Measurements from ENCODE around the gene CNNM4. TPM values are rescaled to one million over a fixed set of nuclear protein-coding genes. Genes with fewer than 3 reads are reported as not detected.
A peak's percentile ranks its signal among the peaks of the same experiment; 100 is the strongest.

Gene CNNM4
- total RNA-seq, 1 donor: 5.1 TPM

GRCh38 chr2:96839875-96840850 is 79.5 kb downstream of the CNNM4 start:
- no peaks in the 10 kb centered on the region for H3K4me1 ChIP-seq (ENCODE audit: insufficient read depth, low read length)
- no peaks in the 10 kb centered on the region for H4K20me1 ChIP-seq (ENCODE audit: insufficient read depth, low read length)
- H3K27ac ChIP-seq (ENCODE audit: low read depth, low read length): no peak overlapping the region
- no peak overlapping the region for H2AFZ ChIP-seq (ENCODE audit: low read length)
- no peak for TF ChIP-seq CTCF (IDR thresholded peaks at IDR 0.05; ENCODE audit: extremely low read depth, low read depth, low read length)
- DNase-seq (ENCODE audit: insufficient read length, low spot score, missing footprints): peak; percentile 57
- H3K36me3 ChIP-seq (ENCODE audit: insufficient read depth, low read length): no peaks in the 10 kb centered on the region
- H3K9me3 ChIP-seq (ENCODE audit: low read depth, low read length): no peaks in the 10 kb centered on the region
- no peaks in the 10 kb centered on the region for H3K27me3 ChIP-seq (ENCODE audit: insufficient read depth, low read length)
- H3K4me3 ChIP-seq (ENCODE audit: insufficient read depth, low read length): no peak overlapping the region
- no peaks in the 10 kb centered on the region for H3K79me2 ChIP-seq (ENCODE audit: insufficient read depth, low read length)
- H3K4me2 ChIP-seq (ENCODE audit: insufficient read depth, low read length): no peak overlapping the region

GRCh38 chr2:96841701-96842495 is 81.2 kb downstream of the CNNM4 start:
- no peaks in the 10 kb centered on the region for H4K20me1 ChIP-seq (ENCODE audit: insufficient read depth, low read length)
- H3K36me3 ChIP-seq (ENCODE audit: insufficient read depth, low read length): peaks cover 3% of the 10 kb centered on the region
- no peaks in the 10 kb centered on the region for H3K4me1 ChIP-seq (ENCODE audit: insufficient read depth, low read length)
- no peak for TF ChIP-seq CTCF (IDR thresholded peaks at IDR 0.05; ENCODE audit: extremely low read depth, low read depth, low read length)
- H3K4me3 ChIP-seq (ENCODE audit: insufficient read depth, low read length): no peak overlapping the region
- H3K27ac ChIP-seq (ENCODE audit: low read depth, low read length): no peak overlapping the region
- H3K4me2 ChIP-seq (ENCODE audit: insufficient read depth, low read length): no peak overlapping the region
- no peaks in the 10 kb centered on the region for H3K27me3 ChIP-seq (ENCODE audit: insufficient read depth, low read length)
- H2AFZ ChIP-seq (ENCODE audit: low read length): no peak overlapping the region
- no peaks in the 10 kb centered on the region for H3K9me3 ChIP-seq (ENCODE audit: low read depth, low read length)
- no peaks in the 10 kb centered on the region for H3K79me2 ChIP-seq (ENCODE audit: insufficient read depth, low read length)
- DNase-seq (ENCODE audit: insufficient read length, low spot score, missing footprints): no peak

- Histone ChIP-seq H3K27ac (ENCODE audit: low read depth, low read length) (no peak overlapping the region), H3K4me1 (ENCODE audit: insufficient read depth, low read length) (no peaks in the 10 kb centered on the region), H3K27me3 (ENCODE audit: insufficient read depth, low read length) (no peaks in the 10 kb centered on the region), H3K4me3 (ENCODE audit: insufficient read depth, low read length) (no peak overlapping the region), H4K20me1 (ENCODE audit: insufficient read depth, low read length) (no peaks in the 10 kb centered on the region), H3K79me2 (ENCODE audit: insufficient read depth, low read length) (no peaks in the 10 kb centered on the region), H2AFZ (ENCODE audit: low read length) (no peak overlapping the region), H3K36me3 (ENCODE audit: insufficient read depth, low read length) (peaks cover 3% of the 10 kb centered on the region), H3K4me2 (ENCODE audit: insufficient read depth, low read length) (no peak overlapping the region), H3K9me3 (ENCODE audit: low read depth, low read length) (no peaks in the 10 kb centered on the region)
- TF ChIP-seq CTCF (IDR thresholded peaks at IDR 0.05; ENCODE audit: extremely low read depth, low read depth, low read length): no peak
- peak; percentile 39 for DNase-seq (ENCODE audit: insufficient read length, low spot score, missing footprints)
Measured at GRCh38 chr2:96842600-96842999, 81.9 kb downstream of the CNNM4 start.
